ENCODE measurements around the gene DLG2.

GRCh38 chr11:84310268-84310667 is 1316.9 kb downstream of the DLG2 start:
- no peak for TF ChIP-seq SP2 (IDR thresholded peaks at IDR 0.05; ENCODE audit: extremely low read depth, low read depth, low read length, poor library complexity, severe bottlenecking)
- TF ChIP-seq SETDB1 (IDR thresholded peaks at IDR 0.05; ENCODE audit: low read length): no peak

Measured in K562 (cell line).